HG03575 (cell line): ENCODE results near the gene SGMS1.
"Not testable (repeated sequence)": the region's sequence is repeated elsewhere in the genome, so short reads cannot be mapped to it uniquely, and the experiment has no call there.

Experiments
- ATAC-seq: cut with Tn5 transposase; IDR thresholded peaks from one replicate; pipeline ENCODE4 v1.9.1; 2021; ENCODE audit not compliant: unreplicated experiment, insufficient number of reproducible peaks, low FRiP score; ENCODE audit errors: extremely low read depth

SGMS1 gene

DNA sequence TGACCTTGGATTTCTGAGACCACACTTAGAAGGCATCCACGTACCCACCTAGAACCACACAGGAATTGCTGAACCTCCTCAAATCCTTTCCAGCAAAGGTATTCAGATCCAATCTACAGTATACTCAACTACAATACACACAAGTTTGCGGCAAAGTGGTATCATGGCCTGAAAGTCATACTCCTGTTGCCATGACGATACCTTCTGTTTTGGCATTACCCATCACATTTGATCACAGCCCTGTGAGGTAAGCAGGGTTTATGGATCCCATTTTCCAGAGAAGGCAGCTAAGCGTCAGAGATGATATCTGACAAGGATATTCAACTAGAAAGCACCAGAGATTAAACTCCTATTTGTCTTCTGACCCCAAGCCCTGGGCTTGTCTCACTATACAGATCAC lies 32.8 kb downstream of the SGMS1 start:
- no peak for ATAC-seq

DNA sequence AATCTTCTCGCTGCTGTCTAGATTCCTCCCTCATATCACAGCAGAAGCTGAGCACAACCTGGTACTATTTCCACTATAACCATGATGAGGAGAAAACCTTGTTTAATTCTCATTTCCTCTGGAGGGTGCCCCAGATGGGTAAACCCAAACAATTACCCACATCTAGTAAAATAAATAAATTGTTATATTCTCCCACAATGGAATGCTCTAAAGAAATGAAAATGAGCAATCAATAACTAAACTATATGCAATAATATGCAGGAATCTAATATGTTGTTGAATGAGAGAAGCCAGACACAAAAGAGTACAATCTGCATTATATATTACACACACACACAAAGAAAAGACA lies 37.0 kb downstream of the SGMS1 start:
- no peak for ATAC-seq

DNA sequence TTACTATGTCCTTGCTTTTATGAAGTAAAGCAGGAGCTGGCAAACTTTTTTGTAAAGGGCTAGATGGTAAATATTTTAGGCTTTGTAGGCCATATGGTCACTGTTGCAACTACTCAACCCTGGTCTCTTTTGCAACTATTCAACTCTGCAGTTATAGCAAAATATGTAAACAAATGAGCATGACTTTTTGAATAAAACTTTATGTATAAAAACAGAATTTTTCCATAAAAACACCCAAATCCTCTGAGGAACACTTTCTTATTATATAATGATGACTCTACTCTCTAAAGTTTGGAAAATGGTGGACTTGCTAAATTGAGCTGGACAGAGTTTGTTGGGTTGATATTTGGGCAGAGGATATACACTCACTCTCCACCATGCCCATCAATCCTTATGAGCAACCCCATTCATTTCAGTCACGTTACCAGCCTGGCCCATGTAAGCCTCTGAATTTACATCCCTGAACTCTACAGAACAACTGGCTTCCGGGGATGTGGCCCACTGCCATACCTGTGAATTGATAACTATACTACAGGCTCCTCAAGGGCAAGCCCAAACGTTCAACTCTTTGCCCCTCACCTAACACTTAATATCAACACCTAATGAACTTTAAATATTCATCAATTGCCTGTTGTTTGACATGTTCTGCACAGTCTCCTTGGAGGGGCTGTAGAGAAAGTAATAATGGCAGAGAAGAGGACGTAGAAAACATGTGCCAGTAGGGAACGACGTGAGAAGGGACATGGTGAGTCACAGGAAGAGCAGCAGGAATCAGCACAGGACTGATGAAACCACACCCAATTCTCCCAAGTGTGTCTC lies 37.6 kb downstream of the SGMS1 start:
- ATAC-seq: no peak

DNA sequence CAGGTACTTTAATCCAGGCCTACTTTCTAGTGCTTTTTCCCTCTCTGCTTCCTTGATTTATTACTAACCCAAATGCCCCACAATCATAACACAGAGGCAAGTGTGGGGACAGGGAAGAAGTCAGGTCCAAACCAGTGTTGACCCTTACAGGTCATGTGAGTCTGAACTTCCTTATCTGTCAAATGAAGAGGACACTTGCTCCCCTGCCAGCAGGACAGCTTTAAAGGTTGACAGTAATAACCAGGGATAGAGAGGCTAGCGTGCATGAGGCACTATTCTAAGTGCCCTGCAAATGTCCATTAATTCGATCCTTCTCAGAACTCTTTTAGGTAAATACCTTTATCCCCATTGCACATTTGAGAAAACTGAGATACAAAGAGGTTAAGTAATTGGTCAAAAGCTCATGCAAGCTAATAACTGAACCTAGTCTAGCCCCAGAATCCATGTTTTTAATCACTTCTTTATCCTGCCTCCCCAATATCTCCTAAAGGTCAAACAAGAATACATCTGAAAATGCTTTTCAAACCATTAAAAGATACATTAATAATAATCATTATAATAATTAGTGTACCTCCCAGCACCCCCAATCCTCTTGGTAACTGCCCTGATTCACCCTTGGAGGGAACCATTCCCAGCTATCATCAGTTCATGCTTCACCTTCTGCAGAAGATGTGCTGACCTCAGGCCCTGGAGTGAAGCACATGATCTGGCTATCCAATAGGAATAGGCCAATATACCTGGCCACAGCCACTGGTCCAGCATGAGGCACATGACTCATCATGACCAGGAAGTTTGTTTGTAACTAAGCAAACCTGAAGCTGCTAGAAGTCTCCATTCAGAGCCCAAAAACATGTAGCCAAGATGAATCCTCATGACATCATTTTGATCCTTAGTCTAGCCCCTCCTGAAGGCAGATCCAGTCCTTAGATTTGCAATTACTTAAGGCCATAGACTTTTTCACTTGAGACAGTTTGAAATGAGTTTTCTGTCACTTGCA lies 40.7 kb downstream of the SGMS1 start:
- no peak for ATAC-seq

DNA sequence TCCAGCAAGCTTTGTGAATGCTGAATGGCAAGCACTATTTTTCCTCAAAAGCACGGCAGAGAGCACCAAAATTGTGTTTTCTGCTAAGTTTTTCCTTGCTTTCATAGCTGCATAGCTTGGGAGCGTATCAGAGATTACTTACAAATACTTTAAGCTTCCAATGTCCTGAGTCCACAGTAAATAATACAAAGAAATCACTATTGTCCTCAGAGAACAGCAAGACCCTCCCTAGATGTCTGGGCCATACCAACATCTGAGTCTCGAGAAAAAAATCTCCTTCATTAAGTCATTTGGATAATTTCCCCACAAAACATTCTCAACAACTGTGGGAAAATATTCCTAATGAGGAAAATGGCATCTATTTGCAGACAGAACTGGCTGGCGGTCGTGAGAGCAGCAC lies 41.7 kb downstream of the SGMS1 start:
- ATAC-seq: no peak

DNA sequence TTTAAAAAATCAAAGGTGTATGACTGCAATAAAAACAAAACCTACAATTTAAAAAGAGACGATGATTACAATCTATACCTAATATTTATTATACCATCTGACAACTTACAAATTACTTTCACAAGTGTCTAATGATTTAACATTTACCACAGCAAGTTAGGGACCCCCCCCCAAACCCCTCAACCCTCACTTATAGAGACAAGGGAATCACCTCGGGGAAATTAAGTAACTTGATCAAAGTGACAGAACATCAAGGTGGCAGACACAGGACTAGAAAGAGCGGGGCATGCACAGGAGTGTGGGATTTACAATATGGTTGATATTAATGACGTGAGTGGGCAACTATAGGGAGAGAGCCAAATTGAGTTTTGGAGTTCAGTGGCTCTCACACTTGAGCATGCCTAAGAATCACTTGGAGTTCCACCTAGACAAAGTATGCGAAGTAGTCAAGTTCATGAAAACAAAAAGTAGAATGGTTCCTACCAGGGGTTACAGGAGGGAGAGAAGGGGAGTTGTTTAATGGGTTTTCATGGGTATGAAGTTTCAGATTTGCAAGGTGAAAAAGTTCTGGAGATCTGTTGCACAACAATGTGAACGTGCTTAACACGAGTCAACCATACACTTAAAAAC lies 43.4 kb downstream of the SGMS1 start:
- ATAC-seq: no peak

DNA sequence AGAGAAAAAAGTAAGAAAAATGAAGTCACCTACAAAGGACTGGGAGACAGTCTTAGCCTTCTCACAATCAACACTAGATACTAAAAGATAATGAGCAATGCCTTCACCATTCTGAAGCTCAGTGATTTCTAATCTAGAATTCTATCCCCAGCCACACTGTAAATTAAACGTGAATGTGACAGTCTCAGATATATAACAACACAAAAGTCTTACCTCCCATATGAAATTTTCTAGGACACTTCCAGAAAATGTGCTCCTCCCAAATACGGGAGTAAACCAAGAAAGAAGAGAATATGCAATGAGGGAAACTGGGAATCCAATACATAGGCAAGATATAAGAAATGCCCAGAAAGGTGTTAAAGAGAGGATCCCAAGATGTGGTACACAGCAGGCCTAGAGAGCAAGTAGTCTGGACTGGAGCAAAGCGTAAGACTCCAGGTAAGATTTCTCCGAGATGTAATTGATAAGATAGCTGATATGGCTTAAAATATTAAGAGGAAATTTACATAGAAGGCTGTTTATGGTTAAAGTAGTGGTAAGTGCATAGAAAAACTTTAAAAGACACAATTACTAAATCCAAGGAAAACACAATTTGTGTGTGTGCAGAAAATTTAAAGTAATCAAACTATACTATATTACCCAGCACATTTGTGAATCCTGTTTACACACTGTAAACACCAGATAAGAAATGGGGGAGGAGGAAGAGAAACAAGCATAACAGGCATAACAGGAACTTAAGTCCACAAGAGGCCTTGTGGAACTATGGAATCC lies 44.1 kb downstream of the SGMS1 start:
- ATAC-seq: no peak

DNA sequence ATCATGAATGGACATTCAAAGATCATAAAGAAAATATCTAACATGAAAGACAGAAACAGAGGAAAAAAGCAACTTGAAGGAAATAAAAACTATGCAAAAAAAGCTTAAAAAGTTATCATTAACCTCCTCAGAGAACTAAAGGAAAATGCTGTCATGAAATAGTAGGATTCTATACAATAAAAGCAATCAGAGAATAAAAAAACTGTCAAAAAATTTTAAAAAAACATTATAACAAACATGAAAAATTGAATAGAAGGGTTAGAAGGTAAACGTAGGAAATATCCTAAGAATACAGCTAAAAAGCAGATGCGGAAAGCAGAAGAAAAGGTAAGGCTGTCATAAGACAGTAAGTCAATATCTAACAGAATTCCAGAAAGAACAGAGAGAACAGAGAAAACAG lies 44.8 kb downstream of the SGMS1 start:
- ATAC-seq: no peak

DNA sequence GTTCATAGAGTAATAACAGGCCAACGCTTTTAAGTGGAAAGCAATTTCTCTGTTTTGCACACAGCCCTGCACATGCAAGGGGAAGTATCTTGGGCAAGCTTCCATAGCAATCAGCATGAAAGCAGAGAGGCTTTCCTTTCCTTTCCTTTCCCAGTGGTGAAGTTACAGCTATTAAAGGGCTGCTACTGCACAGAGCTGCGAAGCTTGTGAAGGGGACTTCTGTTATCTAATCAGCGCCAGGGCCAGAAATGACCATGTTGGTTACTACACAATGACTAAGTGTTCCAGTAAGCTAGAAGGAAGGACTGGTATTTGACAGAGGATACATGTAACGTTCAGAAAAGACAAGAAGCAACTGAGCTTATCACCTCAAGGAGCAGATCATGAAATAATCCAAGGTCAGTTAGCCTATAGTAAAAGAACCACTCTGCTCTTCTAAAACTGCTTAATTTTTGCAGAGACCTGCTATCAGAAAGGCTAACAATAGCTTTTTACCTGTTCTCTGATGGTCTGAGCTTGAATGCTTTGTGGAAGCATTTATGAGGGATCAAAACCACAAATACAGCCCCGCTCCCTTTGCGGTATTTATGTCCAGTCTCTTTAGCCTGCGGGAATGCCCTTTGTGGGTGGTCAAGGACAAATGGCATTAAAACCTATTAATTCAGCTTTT lies 45.9 kb downstream of the SGMS1 start:
- no peak for ATAC-seq

DNA sequence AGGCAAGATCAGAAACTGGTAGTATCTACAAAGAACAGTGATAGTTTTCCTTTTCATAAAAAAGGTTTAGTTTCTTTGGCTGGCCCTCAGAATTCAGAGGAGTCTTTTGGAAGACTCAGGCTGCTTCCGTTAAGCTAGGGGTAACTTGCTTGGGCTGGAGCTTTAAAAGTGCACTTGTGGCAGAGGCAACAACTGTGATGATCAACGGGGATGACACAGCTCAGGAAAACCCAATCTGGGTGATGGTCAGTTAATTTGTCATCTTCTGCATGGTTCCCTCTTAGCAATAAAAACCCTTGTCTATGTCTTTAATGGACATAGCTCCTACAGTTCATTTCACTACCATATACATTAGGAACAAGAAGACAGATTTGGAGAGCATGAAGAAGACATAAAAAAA lies 46.7 kb downstream of the SGMS1 start:
- ATAC-seq: no peak

DNA sequence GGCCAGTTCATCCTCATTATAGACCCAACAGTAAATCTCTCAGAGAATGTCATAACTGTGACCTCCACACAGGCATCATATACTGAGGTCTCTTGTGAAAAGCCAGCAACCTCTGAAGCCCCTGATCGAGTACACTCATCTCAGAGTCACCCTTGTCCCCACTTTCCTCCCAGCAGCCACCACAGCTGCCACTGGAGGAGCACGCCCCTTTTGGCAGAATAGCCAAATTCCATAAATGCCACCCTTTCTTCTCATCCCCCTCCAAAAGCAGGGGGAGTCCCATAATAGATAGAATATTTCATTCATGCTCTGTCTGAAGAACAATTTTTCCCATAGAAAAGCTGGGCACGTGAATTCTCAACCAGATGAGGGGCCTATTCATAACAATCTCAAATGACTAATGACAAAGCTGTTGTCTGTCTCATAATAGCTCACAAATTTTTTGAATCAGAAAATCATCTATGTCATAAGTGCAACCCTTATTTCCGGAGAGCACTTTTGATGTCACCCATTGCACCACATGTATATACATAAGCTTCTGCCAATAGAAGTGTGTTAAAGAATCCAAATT lies 47.4 kb downstream of the SGMS1 start:
- no peak for ATAC-seq

DNA sequence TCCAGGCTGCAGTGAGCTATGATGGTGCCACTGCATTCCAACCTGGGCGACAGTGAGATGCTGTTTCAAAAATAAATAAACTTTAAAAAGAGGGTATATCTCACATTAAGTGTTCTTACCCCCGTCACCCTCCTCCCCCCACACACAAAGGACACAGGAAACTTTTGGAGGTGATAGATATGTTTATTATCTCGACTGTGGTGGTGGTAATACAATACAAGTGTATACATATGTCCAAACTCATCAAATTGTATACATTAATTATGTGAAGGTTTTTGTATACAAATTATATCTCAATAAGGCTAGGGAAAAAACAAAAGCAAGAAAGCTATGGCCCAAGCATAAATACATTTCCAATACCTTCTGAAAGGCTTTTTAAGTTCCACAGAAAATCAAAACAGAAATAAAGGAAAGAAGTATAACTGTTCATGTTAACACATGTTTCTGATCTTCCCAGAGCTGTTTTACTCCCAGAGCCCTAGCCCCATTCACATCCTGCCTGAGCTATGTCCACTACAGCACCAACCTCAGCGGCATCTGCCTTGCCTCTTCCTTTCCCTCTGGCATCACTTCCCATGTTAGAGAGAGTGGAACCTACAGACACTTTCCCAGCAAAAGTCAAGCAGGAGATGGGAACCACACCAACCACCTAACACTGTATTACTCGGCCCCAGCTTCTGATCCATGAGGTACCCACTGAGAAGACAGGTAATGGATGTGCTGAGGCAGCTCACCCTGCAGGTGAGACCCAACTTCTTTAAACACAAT lies 48.1 kb downstream of the SGMS1 start:
- ATAC-seq: no peak

DNA sequence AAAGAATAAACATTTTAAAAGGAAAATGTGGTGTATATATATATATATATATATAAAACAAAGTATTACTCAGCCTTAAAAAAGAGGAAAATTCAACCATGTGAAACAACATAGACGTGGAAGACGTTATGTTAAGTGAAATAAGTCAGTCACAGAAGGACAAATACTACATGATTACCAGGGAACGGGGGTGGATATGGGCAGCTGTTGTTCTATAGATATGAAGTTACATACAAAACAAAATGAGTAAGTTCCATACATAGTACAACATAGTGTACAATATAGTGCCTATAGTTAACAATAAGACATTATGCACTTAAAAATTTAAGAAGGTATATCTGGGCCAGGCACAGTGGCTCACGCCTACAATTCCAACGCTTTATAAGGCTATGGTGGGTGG lies 48.8 kb downstream of the SGMS1 start:
- ATAC-seq: no peak

DNA sequence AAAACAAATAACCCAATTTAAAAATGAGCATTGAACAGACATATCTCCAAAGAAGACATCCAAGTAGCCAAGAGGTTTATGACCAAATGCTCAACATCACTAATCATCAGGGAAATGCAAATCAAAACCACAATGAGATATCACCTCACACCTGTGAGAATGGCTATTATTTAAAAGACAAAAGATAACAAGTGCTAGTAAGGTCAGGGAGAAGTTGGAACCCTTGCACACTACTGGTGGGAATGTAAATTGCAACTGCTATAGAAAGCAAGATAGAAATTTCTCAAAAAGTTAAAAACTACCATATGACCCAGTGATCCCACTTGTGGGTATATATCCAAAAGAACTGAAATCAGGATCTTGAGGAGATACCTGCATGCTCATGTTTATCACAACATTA lies 49.5 kb downstream of the SGMS1 start:
- ATAC-seq: no peak

DNA sequence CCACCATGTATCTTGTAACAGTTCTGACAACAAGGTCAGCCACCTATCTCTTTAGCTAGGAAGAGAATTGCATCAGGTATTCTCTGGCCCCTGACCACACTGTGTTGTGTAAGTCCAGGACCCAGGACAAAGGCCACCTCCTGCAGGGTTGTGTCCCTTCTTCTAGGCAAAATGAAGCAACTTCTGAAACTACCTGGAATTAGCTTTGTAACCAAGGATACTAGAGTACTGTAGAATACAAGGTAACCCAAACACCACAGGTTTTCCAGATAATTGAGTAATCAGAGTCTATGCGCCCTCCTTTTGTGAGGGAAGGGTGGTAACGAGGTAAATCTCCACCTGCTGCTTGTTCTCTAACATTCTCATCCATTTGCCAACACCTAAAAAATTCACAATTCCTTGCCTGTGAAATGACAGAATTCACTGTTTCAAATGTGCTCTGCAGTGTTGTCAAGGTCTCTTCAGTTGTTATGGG lies 51.7 kb downstream of the SGMS1 start:
- ATAC-seq: no peak

DNA sequence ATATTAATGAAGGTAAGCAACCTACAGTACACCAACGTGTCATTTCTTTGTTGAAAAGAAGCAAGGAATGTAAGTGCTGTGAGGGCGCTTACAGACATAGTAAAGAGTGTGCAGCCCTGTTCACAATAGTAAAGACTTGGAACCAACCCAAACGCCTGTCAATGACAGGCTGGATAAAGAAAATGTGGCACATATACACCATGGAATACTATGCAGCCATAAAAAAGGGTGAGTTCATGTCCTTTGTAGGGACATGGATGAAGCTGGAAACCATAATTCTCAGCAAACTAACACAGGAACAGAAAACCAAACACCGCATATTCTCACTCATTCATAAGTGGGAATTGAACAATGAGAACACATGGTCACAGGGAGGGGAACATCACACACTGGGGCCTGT lies 55.0 kb downstream of the SGMS1 start:
- not testable (repeated sequence) for ATAC-seq

DNA sequence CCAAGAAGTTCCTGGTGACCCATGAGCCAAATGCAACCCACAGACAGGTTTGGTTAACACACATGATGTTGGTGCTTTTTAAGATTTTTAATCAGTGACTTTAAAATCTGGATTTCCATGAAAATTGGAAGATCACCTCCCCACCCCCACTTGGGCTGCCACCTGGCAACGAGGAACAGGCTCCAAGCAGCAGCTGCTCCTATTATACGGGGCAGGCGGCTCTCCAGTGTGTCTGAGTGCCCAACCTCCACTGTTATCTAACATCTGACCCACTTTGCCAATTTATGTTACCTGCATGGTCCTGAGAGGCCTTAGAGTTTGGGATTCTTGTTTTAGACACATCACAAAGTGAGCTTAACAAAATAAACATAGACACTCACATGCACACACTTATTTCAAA lies 56.4 kb downstream of the SGMS1 start:
- no peak for ATAC-seq
